HG03521 (cell line): Measurements from ENCODE around the gene TSC22D2.
A peak's percentile ranks its signal among the peaks of the same experiment; 100 is the strongest.

Experiments used
- ATAC-seq: cut with Tn5 transposase; IDR thresholded peaks from one replicate; pipeline ENCODE4 v1.9.1; 2021; ENCODE audit warnings: mild to moderate bottlenecking, moderate library complexity; ENCODE audit not compliant: unreplicated experiment

Gene TSC22D2

GRCh38 chr3:150408221-150409124, at the start of gene TSC22D2:
Gene TSC22D2 (plus strand): TSS chr3:150408298. CDS start chr3:150409351, 1,053 bp downstream.
- peak; percentile 52 for ATAC-seq

DNA sequence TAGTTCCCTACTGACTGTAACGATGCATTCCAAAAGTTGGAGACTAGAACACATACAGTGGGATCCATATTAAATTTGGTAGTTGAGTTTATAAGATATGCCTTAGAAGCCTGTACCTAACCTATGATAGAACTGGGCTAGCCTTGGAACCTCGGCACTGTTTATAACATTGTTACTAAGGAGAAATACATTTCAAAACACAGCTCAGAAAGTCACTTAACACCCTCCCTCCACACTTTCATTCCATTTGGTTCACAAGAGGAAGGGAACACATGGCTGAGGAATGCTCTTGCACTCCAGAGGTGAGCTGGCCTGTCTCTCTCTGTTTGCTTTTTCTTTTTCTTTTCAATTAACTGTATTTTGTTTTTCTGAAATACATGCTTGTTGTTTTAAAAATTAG, 48.7 kb upstream of the TSC22D2 start:
- no peak for ATAC-seq

- ATAC-seq: no peak
Measured at GRCh38 chr3:150360966-150361365, 47.1 kb upstream of the TSC22D2 start.

GRCh38 chr3:150362515-150363302, 45.4 kb upstream of the TSC22D2 start:
- no peak for ATAC-seq

DNA sequence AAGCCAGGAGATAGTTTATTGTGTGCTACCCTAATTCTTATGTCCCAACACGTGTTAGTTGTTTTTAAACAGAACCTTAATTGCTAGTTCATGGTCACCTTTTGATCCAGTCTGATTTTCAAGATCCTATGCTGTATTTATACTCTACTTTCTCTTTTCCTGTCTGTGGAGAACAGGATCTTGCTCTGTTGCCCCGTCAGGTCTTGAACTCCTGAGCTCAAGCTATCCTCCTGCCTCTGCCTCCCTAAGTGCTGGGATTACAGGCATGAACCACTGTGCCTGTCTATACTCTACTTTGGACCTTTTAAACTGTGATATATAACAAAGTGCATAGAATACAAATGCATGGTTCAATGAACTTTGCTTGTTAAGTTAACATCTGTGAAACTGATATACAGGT, 44.7 kb upstream of the TSC22D2 start:
- ATAC-seq: no peak

GRCh38 chr3:150365132-150365604, 42.9 kb upstream of the TSC22D2 start:
- ATAC-seq: no peak

DNA sequence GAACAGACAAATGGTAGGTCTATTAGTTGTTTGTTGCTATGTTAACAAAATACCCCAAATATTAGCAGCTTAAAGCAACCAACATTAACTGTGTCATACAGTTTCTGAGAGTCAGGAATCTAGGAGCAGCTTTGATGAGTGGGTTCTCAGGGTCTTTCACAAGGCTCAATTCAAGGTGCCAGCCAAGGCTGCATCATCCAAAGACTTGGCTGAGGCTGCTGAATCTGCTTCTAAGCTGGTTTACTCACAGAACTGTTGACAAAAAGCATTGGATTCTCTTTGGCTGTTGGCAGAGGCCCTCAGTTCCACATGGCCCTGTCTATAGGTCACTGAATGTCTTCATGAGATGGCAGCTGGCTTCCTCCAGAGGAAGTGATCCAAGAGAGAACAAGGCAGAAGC, 40.3 kb upstream of the TSC22D2 start:
- no peak for ATAC-seq

GRCh38 chr3:150370122-150370602, 37.9 kb upstream of the TSC22D2 start:
- no peak for ATAC-seq

DNA sequence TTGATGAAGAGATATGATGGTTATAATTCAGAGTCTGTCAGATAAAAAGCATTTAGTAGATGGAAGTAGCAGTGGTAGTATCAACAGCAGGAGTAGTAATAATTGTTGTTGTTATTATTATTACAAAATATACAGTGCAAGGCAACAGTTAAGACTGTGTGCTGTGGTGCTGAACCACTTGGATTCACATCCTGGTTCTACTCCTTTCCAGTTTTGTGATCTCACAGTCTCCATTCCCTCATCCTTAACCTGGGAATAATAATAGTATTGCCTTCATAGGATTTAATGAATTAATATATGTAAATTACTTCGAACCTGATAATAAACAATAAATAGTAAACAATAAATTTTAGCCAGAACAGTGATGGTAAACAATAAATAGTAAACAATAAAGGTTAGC, 37.1 kb upstream of the TSC22D2 start:
- no peak for ATAC-seq

GRCh38 chr3:150371741-150372254, 36.3 kb upstream of the TSC22D2 start:
- ATAC-seq: no peak

DNA sequence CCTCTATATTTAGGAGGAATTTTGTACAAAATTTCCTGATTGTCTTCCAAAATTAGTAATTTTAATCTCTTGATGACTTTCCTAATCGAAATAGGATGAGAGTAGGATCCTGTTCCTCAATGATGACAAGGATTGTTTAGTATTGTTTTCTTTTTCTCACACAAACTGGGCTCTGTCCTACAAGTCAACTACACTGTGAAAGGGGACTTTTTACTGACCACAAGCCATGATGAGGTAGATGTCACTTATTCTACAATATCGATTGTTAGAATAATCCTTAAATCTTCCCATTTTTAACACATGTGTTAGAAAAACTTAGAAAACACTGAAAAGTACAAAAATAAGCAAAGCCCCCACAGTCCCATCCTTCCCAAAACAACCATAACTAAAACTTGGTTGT, 35.8 kb upstream of the TSC22D2 start:
- ATAC-seq: no peak

GRCh38 chr3:150372722-150373121, 35.4 kb upstream of the TSC22D2 start:
- no peak for ATAC-seq

DNA sequence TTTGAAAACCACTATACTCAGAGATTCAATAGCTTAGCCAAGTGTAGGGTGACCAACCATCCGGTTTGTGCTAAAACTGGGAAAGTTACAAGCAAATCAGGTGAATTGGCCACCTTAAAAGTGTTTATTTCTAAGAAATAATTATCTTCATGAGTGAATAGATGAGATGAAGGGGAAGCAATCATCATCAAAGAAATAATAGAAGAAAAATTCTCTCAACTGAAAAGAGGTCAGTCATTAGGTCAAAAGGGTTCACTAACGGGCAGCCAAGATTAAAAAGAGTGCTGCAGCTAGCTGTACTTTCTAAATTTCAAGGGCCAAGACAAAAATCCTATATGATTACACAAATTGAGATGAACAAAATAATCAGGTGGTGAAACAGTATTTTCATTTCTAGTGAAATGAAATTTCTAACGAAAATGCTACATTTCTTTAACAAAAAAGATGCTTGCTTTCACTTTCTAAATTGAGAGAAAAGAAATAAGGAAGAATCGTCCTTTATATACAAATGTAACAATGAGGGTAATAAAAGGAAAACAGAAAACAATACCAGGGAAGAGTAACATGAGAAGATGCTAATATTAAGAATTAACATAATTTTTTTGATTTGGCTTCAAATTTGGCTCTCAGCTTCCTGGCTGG, 34.7 kb upstream of the TSC22D2 start:
- ATAC-seq: no peak

- ATAC-seq: no peak
Measured at GRCh38 chr3:150374975-150375374, 33.1 kb upstream of the TSC22D2 start.

- ATAC-seq: no peak
Measured at GRCh38 chr3:150376001-150376848, 31.9 kb upstream of the TSC22D2 start.

DNA sequence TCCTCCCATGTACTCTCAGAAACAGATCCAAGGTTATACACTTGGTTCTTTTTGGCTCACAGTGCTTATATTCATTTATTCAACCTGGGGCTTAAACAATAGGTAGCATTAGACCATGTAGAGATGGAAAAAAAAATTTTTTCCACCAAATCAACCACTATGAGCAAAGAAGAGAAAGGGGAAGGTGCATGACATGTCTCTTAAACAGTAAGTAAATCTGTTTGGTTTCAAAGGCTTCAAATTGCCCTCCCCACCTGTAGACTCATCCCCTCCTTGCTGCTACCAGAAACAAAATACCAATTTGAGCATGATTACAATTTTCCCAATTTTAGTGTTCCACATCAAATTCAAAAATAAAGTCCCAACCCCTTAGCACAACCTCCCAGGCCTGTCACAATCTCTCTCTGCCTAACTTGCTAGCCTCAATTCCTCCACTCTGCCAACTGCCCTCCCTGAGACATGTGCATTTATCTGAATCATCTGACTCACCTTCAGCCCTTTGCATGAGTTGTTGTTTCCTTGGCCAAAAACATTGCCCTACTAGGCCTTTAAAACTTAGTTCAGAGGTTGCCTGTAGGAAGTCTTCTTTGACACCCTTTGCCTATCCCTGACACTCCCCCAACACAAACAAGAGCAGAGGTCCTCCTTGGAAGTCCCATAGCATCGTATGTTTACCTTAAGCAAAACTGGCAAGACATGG, 30.3 kb upstream of the TSC22D2 start:
- ATAC-seq: no peak

DNA sequence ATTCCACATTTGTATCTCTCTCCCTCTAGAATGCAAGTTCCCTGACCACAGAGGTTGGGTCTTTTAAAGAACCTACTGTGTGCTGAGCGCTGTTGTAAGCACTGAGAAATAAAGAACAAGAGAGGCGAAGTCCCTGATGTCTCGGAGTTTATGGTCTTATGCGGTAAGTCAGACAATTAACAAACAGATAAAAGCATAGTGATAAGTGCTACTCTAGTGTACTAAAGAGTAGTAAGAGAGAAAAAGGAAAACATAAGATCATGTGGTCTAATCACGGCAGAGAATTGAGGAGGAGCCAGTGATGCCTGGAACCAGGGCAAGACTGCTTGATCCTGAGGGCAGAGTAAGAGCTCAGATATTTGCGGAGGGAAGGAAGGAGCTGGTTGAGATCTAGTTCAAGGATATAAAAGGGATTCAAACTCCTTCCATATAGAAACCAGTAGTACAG, 29.8 kb upstream of the TSC22D2 start:
- ATAC-seq: no peak

DNA sequence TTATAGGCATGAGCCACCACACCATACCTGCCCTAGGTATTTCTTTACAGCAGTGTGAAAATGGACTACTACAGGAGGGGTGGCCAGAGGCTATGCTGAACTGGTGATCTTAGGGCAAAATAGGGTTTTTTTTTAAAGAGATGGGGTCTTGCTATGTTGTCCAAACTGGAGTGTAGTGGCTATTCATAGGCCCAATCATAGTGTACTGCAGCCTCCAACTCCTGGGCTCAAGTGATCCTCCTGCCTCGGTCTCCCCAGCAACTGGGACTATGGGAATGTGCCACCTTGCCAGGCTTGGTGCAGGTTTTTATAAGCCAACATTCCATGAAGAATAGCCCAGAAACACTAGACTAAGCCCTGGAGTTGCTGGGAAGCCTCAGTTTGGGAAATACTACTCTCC, 28.6 kb upstream of the TSC22D2 start:
- ATAC-seq: no peak
